Neuron (in vitro differentiated cells): ENCODE measurements around the gene ZNF821.

Experiments used
- H2AFZ ChIP-seq: one replicate; pipeline ENCODE4 v1.6.1; 2013; ENCODE audit warnings: low read depth, mild to moderate bottlenecking, inconsistent platforms, low read length, moderate library complexity
- H3K27me3 ChIP-seq: one replicate; pipeline ENCODE4 v1.6.1; 2013; ENCODE audit warnings: low read length; ENCODE audit not compliant: insufficient read depth
- H3K36me3 ChIP-seq: one replicate; pipeline ENCODE4 v1.6.1; 2013; ENCODE audit warnings: low read length; ENCODE audit not compliant: insufficient read depth
- H3K4me1 ChIP-seq: one replicate; pipeline ENCODE4 v1.6.1; 2013; ENCODE audit warnings: low read length; ENCODE audit not compliant: insufficient read depth
- H3K4me3 ChIP-seq: 2 replicates; pipeline ENCODE4 v1.5.1; 2013; ENCODE audit warnings: mild to moderate bottlenecking, low read length, moderate library complexity
- H3K9me3 ChIP-seq: one replicate; pipeline ENCODE4 v1.6.1; 2013; ENCODE audit warnings: low read length

The ZNF821 gene, protein sequence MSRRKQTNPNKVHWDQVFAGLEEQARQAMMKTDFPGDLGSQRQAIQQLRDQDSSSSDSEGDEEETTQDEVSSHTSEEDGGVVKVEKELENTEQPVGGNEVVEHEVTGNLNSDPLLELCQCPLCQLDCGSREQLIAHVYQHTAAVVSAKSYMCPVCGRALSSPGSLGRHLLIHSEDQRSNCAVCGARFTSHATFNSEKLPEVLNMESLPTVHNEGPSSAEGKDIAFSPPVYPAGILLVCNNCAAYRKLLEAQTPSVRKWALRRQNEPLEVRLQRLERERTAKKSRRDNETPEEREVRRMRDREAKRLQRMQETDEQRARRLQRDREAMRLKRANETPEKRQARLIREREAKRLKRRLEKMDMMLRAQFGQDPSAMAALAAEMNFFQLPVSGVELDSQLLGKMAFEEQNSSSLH

DNA sequence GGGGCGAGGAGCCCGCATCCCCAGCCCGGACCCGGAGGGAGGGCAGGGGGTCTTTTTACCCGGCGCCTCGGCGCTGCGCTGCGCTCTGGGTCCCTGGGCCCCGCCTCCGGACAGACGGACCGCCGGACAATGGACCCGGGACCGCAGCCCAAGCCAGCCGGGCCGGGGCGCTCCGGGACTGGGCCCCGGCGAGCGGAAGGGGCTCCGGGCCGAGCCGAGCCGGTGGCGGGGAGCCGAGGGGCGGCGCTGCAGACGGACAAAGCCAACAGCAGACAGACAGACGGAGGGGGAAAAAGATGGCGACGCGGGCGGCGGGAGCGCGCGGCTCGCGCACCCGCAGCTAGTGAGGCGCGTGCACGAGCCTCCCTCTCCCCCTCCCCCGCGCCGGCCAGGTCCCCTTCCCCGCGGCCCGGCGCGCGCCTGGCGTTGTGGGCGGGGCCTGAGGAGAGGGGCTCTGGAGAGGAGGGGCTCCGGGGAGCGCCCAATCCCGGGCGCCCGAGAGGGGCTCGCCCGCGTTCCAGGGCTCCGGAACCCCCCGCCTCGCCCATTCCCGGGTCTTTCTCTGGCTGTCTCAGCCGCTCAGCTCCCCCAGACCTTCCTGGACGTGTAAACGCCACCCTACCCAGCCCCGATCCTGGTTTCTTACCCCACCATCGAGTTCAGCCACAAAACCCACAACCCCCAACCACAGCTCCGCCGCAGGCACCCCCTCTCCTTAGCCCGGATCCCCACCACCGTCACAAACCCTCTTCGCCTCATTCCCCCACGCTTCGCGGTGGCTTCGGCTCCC is at the start of gene ZNF821:
ZNF821 (minus strand) TSS at position 334 of the 790 bp plus-strand sequence. CDS start 4,236 bp downstream, outside the sequence.
- Histone ChIP-seq H3K4me3 (peak within 1 kb of the TSS; percentile 97), H3K9me3 (no peaks in the 10 kb centered on the region), H2AFZ (peak within 1 kb of the TSS; percentile 100), H3K27me3 (no peaks in the 10 kb centered on the region), H3K4me1 (peaks cover 12% of the 10 kb centered on the region), H3K36me3 (peaks cover 25% of the 10 kb centered on the region)

- Histone ChIP-seq H3K36me3 (peaks cover 47% of the 10 kb centered on the region), H3K4me1 (peaks cover 17% of the 10 kb centered on the region), H3K4me3 (no peak overlapping the region)
Measured at GRCh38 chr16:71933017-71933416, 49.0 kb upstream of the ZNF821 start.

DNA sequence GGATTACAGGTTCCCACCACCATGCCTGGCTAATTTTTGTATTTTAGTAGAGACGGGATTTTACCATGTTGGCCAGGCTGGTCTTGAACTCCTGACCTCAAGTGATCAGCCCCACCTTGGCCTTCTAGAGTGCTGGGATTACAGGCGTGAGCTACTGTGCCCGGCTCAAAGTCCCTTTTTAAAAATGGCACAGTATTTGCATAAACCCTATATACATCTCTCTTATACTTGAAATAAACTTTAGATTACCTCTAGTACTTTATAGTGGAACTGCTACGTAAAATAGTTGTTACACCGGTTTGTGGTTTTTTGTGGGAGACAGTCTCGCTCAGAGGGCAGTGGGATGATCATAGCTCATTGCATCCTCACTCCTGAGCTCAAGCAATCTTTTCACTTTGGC is 47.6 kb upstream of the ZNF821 start:
- H3K36me3 ChIP-seq, result peaks cover 60% of the 10 kb centered on the region
- no peaks in the 10 kb centered on the region for H3K9me3 ChIP-seq
- no peak overlapping the region for H2AFZ ChIP-seq
- peaks cover 17% of the 10 kb centered on the region for H3K4me1 ChIP-seq
- no peaks in the 10 kb centered on the region for H3K27me3 ChIP-seq
- no peak overlapping the region for H3K4me3 ChIP-seq

More at GRCh38 chr16:71933017-71933416, 49.0 kb upstream of the ZNF821 start:
- no peaks in the 10 kb centered on the region for H3K27me3 ChIP-seq
- H3K9me3 ChIP-seq, result no peaks in the 10 kb centered on the region
- H2AFZ ChIP-seq, result no peak overlapping the region

DNA sequence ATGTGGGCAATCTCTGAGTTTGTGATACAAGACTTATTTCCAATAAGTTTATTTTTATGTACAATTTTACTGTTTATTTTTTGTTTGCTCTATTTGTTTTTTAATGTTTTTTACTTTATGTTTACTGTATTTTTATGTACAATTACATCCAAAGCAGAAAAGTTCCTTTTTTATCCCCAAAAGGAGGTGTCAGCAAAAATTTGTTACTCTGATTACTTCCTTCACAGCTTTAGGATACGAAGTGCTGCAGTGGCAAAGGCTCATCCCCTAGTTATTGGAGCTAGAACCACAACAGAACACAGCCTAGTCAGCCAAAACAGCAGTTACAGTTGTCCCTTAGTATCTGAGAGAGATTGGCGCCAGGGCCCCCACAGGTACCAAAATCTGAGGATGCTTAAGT is 47.0 kb upstream of the ZNF821 start:
- H3K4me3 ChIP-seq, result no peak overlapping the region
- peaks cover 66% of the 10 kb centered on the region for H3K36me3 ChIP-seq
- no peaks in the 10 kb centered on the region for H3K27me3 ChIP-seq
- no peaks in the 10 kb centered on the region for H3K9me3 ChIP-seq
- no peak overlapping the region for H2AFZ ChIP-seq
- peaks cover 17% of the 10 kb centered on the region for H3K4me1 ChIP-seq

- H3K27me3 ChIP-seq, result no peaks in the 10 kb centered on the region
- no peak overlapping the region for H3K4me3 ChIP-seq
- peaks cover 70% of the 10 kb centered on the region for H3K36me3 ChIP-seq
- H2AFZ ChIP-seq, result no peak overlapping the region
- peaks cover 17% of the 10 kb centered on the region for H3K4me1 ChIP-seq
- no peaks in the 10 kb centered on the region for H3K9me3 ChIP-seq
Measured at GRCh38 chr16:71930013-71930563, 46.1 kb upstream of the ZNF821 start.

DNA sequence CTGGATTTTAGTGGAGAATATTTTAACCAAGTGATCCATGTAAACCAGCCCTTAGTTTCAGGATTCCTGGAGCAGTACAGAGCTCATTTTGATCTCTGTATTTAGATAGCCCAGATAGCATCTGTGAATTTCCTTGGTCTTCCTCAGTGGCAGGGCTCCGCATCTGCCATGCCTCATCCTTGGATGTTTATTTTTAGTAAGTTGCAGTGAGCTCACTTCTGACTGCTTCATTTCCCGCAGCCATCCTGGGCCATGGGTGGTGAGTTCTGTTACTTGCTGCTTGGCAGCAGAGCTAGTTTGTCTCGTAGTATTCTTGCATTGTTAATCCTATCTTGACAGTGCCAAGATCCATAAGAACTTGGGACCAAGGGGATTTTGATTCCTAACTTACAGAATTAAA is 45.1 kb upstream of the ZNF821 start:
- peaks cover 12% of the 10 kb centered on the region for H3K4me1 ChIP-seq
- no peaks in the 10 kb centered on the region for H3K27me3 ChIP-seq
- no peak overlapping the region for H2AFZ ChIP-seq
- H3K36me3 ChIP-seq, result peaks cover 71% of the 10 kb centered on the region
- no peaks in the 10 kb centered on the region for H3K9me3 ChIP-seq
- H3K4me3 ChIP-seq, result no peak overlapping the region

- H2AFZ ChIP-seq, result no peak overlapping the region
- no peaks in the 10 kb centered on the region for H3K9me3 ChIP-seq
- H3K36me3 ChIP-seq, result peaks cover 77% of the 10 kb centered on the region
- H3K4me3 ChIP-seq, result no peak overlapping the region
- peaks cover 1% of the 10 kb centered on the region for H3K4me1 ChIP-seq
- H3K27me3 ChIP-seq, result no peaks in the 10 kb centered on the region
Measured at GRCh38 chr16:71927787-71928186, 43.8 kb upstream of the ZNF821 start.

DNA sequence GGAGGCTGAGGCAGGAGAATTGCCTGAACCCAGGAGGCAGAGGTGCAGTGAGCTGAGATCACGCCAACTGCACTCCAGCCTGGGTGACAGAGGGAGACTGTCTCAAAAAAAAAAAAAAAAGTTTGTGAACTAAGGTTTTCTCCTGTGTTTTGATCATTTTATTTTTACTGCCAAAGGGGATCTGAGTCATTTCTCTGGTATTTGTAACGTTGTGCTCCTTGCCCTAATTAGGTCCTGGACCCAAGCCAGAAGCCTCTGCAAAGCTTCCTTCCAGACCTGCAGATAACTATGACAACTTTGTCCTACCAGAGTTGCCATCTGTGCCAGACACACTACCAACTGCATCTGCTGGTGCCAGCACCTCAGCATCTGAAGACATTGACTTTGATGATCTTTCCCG is 43.4 kb upstream of the ZNF821 start:
- Histone ChIP-seq H2AFZ (no peak overlapping the region), H3K27me3 (no peaks in the 10 kb centered on the region), H3K9me3 (no peaks in the 10 kb centered on the region), H3K4me1 (no peaks in the 10 kb centered on the region), H3K36me3 (peaks cover 81% of the 10 kb centered on the region), H3K4me3 (no peak overlapping the region)

- Histone ChIP-seq H3K9me3 (peaks cover 1% of the 10 kb centered on the region), H2AFZ (no peak overlapping the region), H3K27me3 (no peaks in the 10 kb centered on the region), H3K4me1 (no peaks in the 10 kb centered on the region), H3K4me3 (no peak overlapping the region), H3K36me3 (peaks cover 95% of the 10 kb centered on the region)
Measured at GRCh38 chr16:71924710-71925109, 40.7 kb upstream of the ZNF821 start.

GRCh38 chr16:71923941-71924690 is 40.1 kb upstream of the ZNF821 start:
- no peak overlapping the region for H2AFZ ChIP-seq
- peaks cover 7% of the 10 kb centered on the region for H3K9me3 ChIP-seq
- H3K36me3 ChIP-seq, result peaks cover 96% of the 10 kb centered on the region

DNA sequence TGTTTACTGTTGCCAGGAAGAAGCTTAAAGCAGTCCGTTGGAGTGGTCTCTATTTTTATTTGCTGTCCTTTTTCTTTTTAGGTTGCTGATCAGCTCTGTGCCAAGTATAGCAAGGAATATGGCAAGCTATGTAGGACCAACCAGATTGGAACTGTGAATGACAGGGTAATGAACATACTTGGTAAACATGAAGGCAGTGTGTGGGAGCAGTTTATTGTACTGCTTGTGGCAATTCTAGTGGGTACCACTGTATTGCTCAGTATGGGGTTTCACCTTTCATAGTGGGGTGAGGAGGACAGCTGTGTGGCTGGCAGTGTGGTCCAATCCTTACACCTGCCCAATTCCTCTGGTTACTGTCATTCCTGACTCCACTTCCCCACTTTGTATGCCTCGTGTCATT is 36.7 kb upstream of the ZNF821 start:
- H3K27me3 ChIP-seq, result no peaks in the 10 kb centered on the region
- H3K36me3 ChIP-seq, result peaks cover 95% of the 10 kb centered on the region
- peaks cover 12% of the 10 kb centered on the region for H3K9me3 ChIP-seq
- H3K4me3 ChIP-seq, result no peak overlapping the region
- H2AFZ ChIP-seq, result no peak overlapping the region
- H3K4me1 ChIP-seq, result no peaks in the 10 kb centered on the region

More at GRCh38 chr16:71923941-71924690, 40.1 kb upstream of the ZNF821 start:
- Histone ChIP-seq H3K4me3 (no peak overlapping the region), H3K4me1 (no peaks in the 10 kb centered on the region), H3K27me3 (no peaks in the 10 kb centered on the region)

GRCh38 chr16:71919035-71919434 is 35.1 kb upstream of the ZNF821 start:
- Histone ChIP-seq H3K27me3 (no peaks in the 10 kb centered on the region), H3K4me3 (no peak overlapping the region), H3K9me3 (peaks cover 12% of the 10 kb centered on the region), H3K36me3 (peaks cover 87% of the 10 kb centered on the region), H2AFZ (no peak overlapping the region), H3K4me1 (no peaks in the 10 kb centered on the region)
